NCI-H82 (cell line): Measurements from ENCODE around the gene OR4C45.
A peak's percentile ranks its signal among the peaks of the same experiment; 100 is the strongest.
"Not testable (repeated sequence)": the region's sequence is repeated elsewhere in the genome, so short reads cannot be mapped to it uniquely, and the experiment has no call there.

ENCODE experiments used
- DNase-seq: peaks from one replicate; lab custom pipeline; 2025; lab: John Stamatoyannopoulos, UW

The OR4C45 gene

DNA sequence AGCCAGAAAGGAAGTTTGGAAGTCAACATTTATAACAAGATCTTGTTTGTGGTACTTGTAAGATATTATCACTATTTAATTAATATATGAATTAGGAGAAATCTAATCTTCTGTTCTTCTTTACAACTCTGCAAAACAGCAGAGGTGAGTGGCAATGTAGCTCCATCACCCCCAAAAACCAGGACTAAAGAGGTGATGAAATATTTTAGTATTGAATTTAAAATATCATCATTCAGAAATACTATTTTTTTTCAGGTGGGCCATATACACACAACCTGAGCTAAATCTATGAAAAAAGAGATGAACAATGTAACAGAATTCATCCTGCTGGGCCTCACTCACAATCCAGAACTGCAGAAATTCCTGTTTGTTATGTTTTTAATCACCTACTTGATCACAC, at the start of gene OR4C45:
Gene OR4C45 (plus strand): TSS at position 301 of the 400 bp plus-strand sequence.
- no peak for DNase-seq

DNA sequence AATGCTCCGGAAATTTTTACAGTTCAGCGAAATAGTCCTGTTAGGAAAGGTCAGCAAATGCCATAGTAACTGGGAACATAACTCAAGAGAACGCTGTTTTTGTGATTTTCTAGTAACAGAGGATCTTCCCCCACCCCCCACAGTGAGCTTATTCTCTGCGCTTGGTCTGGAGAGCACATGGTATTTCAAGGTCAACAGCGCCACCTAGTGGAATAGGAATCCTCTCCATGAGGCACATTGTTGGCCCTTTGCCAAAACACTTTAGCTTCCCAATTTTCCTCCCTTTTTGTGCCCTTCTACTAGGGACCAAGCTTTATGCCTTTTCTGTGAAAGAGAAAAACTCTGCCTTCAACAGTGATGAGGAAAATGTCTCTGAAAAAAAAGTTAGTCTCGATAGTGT, 37.1 kb upstream of the OR4C45 start:
- DNase-seq: peak; percentile 90

DNA sequence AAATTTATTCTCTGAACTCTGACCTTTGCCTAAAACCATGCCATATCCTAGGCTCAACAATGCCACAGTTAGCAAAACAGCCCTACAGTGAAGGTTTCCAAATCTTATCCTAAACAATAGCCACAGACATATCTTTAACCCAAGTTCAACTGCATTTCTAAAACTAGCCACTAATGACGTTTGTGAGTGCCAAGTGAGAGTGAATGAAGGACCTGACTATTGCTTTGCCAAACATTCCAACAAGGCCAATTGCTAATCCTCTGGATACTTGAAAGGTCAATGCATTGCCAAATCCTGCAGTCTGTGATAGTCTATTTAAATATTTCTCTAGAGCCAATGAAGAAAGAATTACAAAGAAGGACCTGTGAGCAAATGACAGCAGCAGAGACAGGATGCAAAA, 2.5 kb upstream of the OR4C45 start:
- no peak for DNase-seq

DNA sequence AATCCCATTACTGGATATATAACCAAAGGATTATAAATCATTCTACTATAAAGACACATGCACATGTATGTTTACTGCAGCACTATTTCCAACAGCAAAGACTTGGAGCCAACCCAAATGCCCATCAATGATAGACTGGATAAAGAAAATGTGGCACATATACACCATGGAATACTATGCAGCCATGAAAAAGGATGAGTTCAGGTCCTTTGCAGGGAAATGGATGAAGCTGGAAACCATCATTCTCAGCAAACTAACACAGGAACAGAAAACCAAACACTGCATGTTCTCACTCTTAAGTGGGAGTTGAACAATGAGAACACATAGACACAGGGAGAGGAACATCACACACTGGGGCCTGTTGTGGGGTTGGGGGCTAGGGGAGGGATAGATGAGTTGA, 3.6 kb downstream of the OR4C45 start:
- not testable (repeated sequence) for DNase-seq

DNA sequence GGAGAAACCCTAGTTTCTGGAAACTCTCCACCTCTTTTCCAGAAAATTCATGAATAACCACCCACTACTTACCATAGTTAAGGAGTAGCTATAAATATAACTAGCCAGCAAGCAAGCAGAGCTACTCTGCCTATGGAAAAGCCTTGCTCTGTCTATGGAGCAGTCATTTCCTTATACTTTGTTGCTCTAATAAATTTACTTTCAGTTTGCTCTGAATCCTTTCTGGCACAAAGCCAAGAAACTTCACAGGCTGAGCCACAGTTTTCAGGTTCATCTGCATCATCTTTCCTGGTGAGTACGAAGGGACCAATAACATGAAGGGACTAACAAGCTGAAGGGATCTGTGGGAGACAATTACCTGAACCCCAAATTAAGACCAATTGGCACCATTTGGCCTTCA, 4.6 kb downstream of the OR4C45 start:
- no peak for DNase-seq

DNA sequence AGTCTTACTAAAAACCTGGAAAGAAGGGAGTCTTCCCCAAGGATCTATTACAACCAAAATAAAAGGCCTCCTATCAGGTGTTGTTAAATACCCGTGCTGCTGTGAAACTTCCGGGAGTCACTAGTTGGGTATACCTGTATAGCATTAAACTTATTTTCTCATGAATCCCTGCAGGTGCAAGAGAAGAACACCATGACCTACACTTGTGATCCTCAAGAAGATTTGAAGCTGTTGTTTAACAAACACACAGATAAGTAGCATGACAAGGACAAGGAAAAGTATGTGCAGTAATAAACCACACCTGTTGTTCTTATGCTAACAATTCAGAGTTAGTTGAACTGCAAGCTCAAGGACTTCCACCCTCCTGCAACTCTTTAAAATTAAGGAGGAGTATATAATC, 12.0 kb downstream of the OR4C45 start:
- no peak for DNase-seq

DNA sequence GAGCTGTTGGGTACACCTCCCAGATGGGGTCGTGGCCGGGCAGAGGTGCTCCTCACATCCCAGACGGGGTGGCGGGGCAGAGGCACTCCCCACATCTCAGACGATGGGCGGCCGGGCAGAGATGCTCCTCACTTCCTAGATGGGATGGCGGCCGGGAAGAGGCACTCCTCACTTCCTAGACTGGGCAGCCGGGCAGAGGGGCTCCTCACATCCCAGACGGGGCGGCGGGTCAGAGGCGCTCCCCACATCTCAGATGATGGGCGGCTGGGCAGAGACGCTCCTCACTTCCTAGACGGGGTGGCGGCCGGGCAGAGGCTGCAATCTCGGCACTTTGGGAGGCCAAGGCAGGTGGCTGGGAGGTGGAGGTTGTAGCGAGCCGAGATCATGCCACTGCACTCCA, 30.4 kb downstream of the OR4C45 start:
- DNase-seq: not testable (repeated sequence)

DNA sequence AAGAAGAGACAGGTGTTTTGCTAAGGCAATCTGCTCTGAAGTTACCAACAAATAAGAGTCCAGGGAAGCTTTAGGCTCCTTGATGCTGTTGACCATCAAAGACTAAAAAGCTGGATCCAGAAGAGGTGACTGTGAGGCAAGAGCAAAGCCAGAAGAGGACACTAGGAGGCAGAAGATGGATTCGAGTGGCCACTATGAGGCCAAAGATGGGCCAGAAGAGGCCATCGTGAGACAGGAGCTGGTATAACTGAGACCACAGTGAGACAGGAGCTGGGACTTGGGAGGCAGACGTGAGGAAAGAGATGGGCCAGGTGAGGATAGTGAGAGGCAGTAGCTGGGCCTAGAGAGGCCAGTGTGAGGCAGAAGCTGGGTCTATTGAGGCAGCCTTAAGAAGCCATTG, 37.7 kb downstream of the OR4C45 start:
- no peak for DNase-seq

DNA sequence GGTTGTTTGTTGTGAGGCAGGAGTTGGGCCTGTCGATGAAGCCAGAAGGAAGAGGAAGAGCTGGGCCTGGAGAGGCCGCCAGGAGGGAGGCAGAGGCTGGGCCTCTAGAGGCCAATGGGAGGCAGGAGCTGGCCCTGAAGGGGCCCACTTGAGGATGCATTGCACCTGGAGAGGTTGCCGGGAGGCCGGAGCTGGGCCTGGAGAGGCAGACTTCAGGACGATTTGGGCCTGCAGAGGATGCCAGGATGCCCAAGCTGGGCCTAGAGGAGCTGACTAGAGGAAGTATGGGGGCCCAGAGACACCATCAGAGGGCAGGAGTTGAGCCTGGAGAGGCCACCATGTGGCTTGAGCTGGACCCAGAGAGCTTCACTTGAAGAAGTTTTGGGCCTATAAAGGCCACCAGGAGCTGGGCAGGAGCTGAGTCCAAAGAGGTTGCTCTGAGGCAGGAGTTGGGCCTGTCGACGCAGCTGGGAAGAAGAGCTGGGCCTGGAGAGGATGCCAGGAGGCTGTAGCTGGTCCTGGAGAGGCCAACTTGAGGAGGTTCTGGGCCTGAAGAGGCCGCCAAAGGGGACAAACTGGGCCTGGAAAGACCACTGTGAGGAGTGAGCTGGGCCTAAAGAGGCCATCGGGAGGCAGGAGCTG, 39.0 kb downstream of the OR4C45 start:
- no peak for DNase-seq

DNA sequence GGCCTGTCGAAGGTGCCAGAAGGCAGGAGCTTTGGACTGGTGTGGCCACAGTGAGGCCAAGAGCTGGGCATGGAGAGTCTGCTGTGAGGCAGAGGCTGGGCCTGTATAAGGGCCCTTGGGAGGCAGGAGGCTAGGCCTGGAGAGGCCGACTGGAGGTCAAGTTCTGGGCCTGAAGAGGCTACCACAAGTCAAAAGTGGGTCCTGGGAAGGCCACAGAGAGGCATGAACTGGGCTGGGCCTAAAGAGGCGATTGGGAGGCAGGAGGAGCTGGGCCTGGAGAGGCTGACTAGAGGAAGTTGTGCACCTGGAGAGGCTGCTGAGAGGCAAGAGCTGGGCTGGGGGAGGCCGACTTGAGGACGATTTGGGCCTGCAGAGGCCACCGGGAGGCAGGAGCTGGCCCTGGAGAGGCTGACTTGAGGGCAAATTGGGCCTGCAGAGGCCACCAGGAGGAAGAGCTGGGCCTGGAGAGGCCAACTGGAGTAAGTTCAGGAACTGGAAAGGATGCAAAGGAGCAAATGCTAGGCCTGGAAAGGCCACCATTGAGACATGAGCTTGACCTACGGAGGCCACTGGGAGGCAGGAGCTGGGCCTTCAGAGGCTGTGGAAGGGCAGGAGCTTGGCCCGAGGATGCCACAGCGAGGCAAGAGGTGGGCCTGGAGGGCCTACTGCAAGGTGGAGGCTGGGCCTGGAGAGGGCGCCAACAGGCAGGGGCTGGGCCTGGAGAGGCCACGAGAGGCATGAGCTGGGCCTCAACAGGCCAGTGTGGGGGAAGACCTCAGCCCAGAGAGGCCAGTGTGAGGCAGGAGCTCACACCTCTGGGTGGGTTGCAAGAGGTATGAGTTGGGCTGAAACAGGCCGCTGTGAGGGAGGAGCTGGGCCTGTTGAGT, 39.8 kb downstream of the OR4C45 start:
- peak; percentile 6 for DNase-seq

DNA sequence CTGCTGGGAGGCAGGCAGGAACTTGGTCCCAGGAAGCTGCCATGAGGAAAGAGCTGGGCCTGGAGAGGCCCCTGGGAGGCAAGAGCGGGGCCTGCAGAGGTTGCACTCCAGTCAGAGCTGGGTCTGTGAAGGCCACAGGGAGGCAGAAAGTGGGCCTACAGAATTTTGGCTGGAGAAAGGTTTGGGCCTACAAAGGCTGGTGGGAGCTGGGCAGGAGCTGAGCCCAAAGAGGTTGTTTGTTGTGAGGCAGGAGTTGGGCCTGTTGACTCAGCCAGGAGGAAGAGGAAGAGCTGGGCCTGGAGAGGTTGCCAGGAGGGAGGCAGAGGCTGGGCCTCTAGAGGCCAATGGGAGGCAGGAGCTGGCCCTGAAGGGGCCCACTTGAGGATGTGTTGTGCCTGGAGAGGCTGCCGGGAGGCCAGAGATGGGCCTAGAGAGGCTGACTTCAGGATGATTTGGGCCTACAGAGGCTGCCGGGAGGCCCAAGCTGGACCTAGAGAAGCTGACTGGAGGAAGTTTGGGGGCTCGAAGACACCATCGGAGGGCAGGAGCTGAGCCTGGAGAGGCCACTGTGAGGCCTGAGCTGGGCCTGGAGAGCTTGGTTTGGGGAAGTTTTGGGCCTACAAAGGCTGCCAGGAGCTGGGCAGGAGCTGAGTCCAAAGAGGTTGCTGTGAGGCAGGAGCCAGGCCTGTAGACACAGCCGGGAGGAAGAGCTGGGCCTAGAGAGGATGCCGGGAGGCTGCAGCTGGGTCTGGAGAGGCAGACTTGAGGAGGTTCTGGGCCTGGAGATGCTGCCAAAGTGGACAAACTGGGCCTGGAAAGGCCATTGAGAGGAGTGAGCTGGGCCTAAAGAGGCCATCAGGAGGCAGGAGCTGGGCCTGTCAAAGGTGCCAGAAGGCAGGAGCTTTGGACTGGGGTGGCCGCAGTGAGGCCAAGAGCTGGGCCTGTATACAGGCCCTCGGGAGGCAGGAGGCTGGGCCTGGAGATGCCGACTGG, 40.7 kb downstream of the OR4C45 start:
- DNase-seq: no peak

DNA sequence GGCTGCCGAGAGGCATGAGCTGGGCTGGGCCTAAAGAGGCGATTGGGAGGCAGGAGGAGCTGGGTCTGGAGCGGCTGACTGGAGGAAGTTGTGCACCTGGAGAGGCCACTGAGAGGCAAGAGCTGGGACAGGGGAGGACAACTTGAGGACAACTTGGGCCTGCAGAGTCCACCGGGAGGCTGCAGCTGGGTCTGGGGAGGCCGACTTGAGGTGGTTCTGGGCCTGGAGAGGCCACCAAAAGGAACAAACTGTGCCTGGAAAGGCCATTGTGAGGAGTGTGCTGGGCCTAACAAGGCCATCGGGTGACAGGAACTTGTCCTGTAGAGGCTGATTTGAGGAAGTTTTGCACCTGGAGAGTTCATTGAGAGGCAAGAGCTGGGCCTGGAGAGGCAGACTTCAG, 41.5 kb downstream of the OR4C45 start:
- DNase-seq: no peak

DNA sequence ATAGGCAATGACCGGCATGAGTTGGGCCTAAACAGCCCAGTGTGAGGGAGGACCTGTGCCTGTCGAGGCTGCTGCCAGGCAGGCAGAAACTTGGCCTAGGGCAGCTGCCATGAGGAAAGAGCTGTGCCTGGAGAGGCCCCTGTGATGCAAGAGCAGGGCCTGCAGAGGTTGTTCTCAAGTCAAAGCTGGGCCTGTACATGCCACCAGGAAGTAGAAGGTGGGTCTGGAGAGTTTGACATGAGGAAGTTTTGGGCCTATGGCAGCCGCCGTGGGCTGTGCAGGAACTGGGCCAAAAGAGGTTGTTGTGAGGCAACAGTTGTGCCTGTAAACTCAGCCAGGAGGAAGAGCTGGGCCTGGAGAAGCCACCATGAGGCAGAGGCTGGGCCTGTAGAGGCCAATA, 43.2 kb downstream of the OR4C45 start:
- DNase-seq: no peak

DNA sequence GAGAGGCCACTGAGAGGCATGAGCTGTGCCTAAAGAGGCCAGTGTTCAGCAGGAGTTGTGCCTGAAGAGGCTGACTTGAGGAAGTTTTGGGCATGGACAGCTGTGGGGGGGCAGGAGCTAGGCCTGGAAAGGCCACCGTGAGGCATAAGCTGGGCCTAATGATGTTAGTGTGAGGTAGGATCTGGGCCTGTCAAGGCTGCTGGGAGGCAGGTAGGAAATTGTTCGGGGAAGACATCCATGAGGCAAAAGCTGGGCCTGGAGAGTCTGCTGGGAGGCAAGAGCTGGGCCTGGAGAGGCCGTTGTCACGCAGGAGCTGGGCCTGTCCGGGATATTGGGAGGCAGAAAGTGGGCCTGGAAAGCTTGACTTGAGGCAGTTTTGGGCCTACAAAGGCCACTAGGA, 44.9 kb downstream of the OR4C45 start:
- no peak for DNase-seq

DNA sequence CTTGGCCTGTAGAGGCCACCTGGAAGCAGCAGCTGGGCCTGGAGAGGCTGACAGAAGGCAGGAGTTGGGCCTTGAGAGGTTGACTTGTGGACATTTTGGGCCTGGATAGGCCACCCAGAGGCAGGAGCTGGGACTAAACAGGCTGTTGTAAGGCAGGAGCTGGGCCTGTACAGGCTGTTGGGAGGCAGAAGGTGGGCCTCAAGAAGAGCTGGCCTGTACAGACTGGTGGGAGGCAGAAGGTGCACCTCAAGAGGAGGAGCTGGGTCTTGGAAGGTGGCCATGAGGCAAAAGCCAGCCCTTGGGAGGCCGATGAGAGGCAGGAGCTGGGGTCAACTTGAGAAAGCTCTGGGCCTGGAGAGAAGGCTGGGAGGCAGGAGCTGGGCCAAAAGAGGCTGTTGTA, 45.3 kb downstream of the OR4C45 start:
- no peak for DNase-seq

DNA sequence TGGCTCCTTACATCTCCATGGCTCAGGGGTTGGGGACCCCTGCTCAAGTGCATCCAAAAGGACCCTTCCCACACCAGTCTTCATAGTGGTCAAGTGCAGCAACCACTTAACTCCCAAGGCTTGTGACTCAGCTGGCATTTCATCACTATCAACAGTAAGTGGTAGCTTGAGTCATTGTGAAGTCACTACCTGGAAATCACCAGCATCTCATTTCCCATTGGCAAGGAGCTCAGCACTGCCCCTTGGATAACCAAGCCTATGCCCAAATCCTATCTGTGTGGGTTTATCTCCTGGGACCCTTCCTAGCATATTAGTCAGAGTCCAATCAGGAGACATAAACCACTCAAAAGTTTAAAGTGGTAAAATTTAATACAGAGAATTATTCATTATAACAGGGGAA, 46.3 kb downstream of the OR4C45 start:
- not testable (repeated sequence) for DNase-seq

DNA sequence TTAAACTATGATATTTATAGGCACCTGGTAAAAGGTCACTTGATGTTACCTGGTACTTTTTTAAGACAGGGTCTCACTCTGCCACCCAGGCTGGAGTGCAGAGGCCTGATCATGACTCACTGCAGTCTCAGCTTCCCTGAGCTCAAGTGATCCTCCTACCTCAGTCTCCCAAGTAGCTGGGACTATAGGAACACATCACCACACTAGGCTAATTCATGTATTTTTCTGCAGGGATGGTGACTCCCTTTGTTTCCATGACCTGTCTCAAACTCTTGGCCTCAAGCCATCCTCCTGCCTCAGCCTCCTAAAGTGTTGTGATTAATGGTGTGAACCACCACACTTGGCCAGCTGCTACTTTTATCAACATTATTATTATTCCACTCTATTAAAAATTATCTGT, 47.6 kb downstream of the OR4C45 start:
- DNase-seq: no peak
